Measurements from ENCODE around the gene PRKX.

GRCh38 chrX:3712051-3712869 is 1.2 kb downstream of the PRKX start:
- TF ChIP-seq POLR2A (IDR thresholded peaks at IDR 0.05; ENCODE audit: low read depth, low read length) (no peak), TAF1 (IDR thresholded peaks at IDR 0.05; ENCODE audit: borderline replicate concordance, low read depth, low read length) (no peak)

Measured in GM12892 (cell line).